Measurements from ENCODE around the gene CHST14. TPM values are rescaled to one million over a fixed set of nuclear protein-coding genes. Genes with fewer than 3 reads are reported as not detected.

The CHST14 gene
- total RNA-seq, 1 experiment from 2014 or later, result 5.8 TPM

- Mint-ChIP-seq H3K9me3 (ENCODE audit: unreplicated experiment) (no peaks in the 10 kb centered on the region), H3K4me1 (ENCODE audit: insufficient read depth, unreplicated experiment) (no peaks in the 10 kb centered on the region), H3K4me3 (ENCODE audit: unreplicated experiment) (no peak overlapping the region), H3K36me3 (ENCODE audit: insufficient read depth, unreplicated experiment) (peaks cover 25% of the 10 kb centered on the region), H3K27ac (ENCODE audit: low read depth, unreplicated experiment) (no peak overlapping the region), H3K27me3 (ENCODE audit: insufficient read depth, unreplicated experiment) (no peaks in the 10 kb centered on the region)
- POLR2A ChIA-PET, result no interaction called here
- CTCF ChIA-PET, result no interaction called here
- intact Hi-C loops (cut with micrococcal nuclease), result no loop called here
- DNase-seq (ENCODE audit: unreplicated experiment), result no peak
- TF ChIP-seq CTCF (IDR thresholded peaks at IDR 0.05; ENCODE audit: unreplicated experiment), result no peak
- BruUV-seq (replicated peaks), result no TSS peak
Observed at GRCh38 chr15:40461958-40462357, 8.8 kb upstream of the CHST14 start.

GRCh38 chr15:40463279-40463678, 7.5 kb upstream of the CHST14 start:
- TF ChIP-seq CTCF (IDR thresholded peaks at IDR 0.05; ENCODE audit: unreplicated experiment), result no peak
- H3K36me3 Mint-ChIP-seq (ENCODE audit: insufficient read depth, unreplicated experiment), result peaks cover 33% of the 10 kb centered on the region
- DNase-seq (ENCODE audit: unreplicated experiment), result no peak
- POLR2A ChIA-PET, result interaction anchor here (0.7 kb wide), 1 partner anchor 127 kb away, joined by 3 read pairs; no protein-coding TSS in a partner anchor
- intact Hi-C loops (cut with micrococcal nuclease), result no loop called here
- H3K4me3 Mint-ChIP-seq (ENCODE audit: unreplicated experiment), result no peak overlapping the region
- no peaks in the 10 kb centered on the region for H3K27me3 Mint-ChIP-seq (ENCODE audit: insufficient read depth, unreplicated experiment)
- no peaks in the 10 kb centered on the region for H3K4me1 Mint-ChIP-seq (ENCODE audit: insufficient read depth, unreplicated experiment)
- CTCF ChIA-PET, result interaction anchor here (0.6 kb wide), 1 partner anchor 199 kb away, joined by 3 read pairs; no protein-coding TSS in a partner anchor
- H3K27ac Mint-ChIP-seq (ENCODE audit: low read depth, unreplicated experiment), result no peak overlapping the region
- H3K9me3 Mint-ChIP-seq (ENCODE audit: unreplicated experiment), result no peaks in the 10 kb centered on the region
- no TSS peak for BruUV-seq (replicated peaks)

- H3K9me3 Mint-ChIP-seq (ENCODE audit: unreplicated experiment), result no peaks in the 10 kb centered on the region
- no peaks in the 10 kb centered on the region for H3K4me1 Mint-ChIP-seq (ENCODE audit: insufficient read depth, unreplicated experiment)
- no peak overlapping the region for H3K27ac Mint-ChIP-seq (ENCODE audit: low read depth, unreplicated experiment)
- H3K36me3 Mint-ChIP-seq (ENCODE audit: insufficient read depth, unreplicated experiment), result peaks cover 33% of the 10 kb centered on the region
- no peak for TF ChIP-seq CTCF (IDR thresholded peaks at IDR 0.05; ENCODE audit: unreplicated experiment)
- no TSS peak for BruUV-seq (replicated peaks)
- no peak for DNase-seq (ENCODE audit: unreplicated experiment)
- POLR2A ChIA-PET, result no interaction called here
- no peaks in the 10 kb centered on the region for H3K27me3 Mint-ChIP-seq (ENCODE audit: insufficient read depth, unreplicated experiment)
- no peak overlapping the region for H3K4me3 Mint-ChIP-seq (ENCODE audit: unreplicated experiment)
- intact Hi-C loops (cut with micrococcal nuclease), result no loop called here
- CTCF ChIA-PET, result no interaction called here
Observed at GRCh38 chr15:40463886-40464545, 6.8 kb upstream of the CHST14 start.

- Mint-ChIP-seq H3K27ac (ENCODE audit: low read depth, unreplicated experiment) (no peak overlapping the region), H3K4me1 (ENCODE audit: insufficient read depth, unreplicated experiment) (no peaks in the 10 kb centered on the region), H3K4me3 (ENCODE audit: unreplicated experiment) (no peak overlapping the region), H3K36me3 (ENCODE audit: insufficient read depth, unreplicated experiment) (peaks cover 33% of the 10 kb centered on the region), H3K9me3 (ENCODE audit: unreplicated experiment) (no peaks in the 10 kb centered on the region), H3K27me3 (ENCODE audit: insufficient read depth, unreplicated experiment) (no peaks in the 10 kb centered on the region)
- BruUV-seq (replicated peaks), result no TSS peak
- intact Hi-C loops (cut with micrococcal nuclease), result no loop called here
- POLR2A ChIA-PET, result no interaction called here
- DNase-seq (ENCODE audit: unreplicated experiment), result no peak
- CTCF ChIA-PET, result interaction anchor here (0.6 kb wide), 1 partner anchor 43 kb away, joined by 3 read pairs; no protein-coding TSS in a partner anchor
- no peak for TF ChIP-seq CTCF (IDR thresholded peaks at IDR 0.05; ENCODE audit: unreplicated experiment)
Observed at GRCh38 chr15:40464595-40465185, 6.1 kb upstream of the CHST14 start.

Measured in MCF 10A (cell line).